K562 (cell line): ENCODE measurements around the gene GANAB. TPM values are rescaled to one million over a fixed set of nuclear protein-coding genes. Genes with fewer than 3 reads are reported as not detected.

ENCODE experiments used
- CCNT2 ChIP-seq: IDR thresholded peaks from 2 replicates; pipeline ENCODE4 v1.6.1; 2011; ENCODE audit warnings: borderline replicate concordance, low read depth, mild to moderate bottlenecking, moderate library complexity, mixed read lengths, low read length; ENCODE audit not compliant: insufficient read length; ENCODE audit errors: extremely low read depth
- COPS2 ChIP-seq: fragments of 450-650 bp; conservative IDR thresholded peaks from 2 replicates; pipeline ENCODE4 v1.6.1; 2016; ENCODE audit warnings: mild to moderate bottlenecking, moderate library complexity
- DMBX1 ChIP-seq: fragments of 250-450 bp; sonication (Bioruptor Pico); IDR thresholded peaks from 2 replicates; pipeline ENCODE4 v1.8.0; 2022; ENCODE audit warnings: inconsistent platforms, mild to moderate bottlenecking, moderate library complexity, borderline replicate concordance
- ERF ChIP-seq: fragments of 450-650 bp; formaldehyde crosslinking; IDR thresholded peaks from 2 replicates; pipeline ENCODE4 v1.4.0; 2020; ENCODE audit warnings: mild to moderate bottlenecking, mixed read lengths
- MIER1 ChIP-seq: fragments of 450-650 bp; IDR thresholded peaks from 2 replicates; pipeline ENCODE4 v1.6.1; 2016; ENCODE audit warnings: antibody characterized with exemption, mild to moderate bottlenecking, low read depth
- MTA1 ChIP-seq: fragments of 450-650 bp; IDR thresholded peaks from 2 replicates; pipeline ENCODE4 v1.6.1; 2017; ENCODE audit warnings: borderline replicate concordance
- NEUROD1 ChIP-seq: fragments of 150-350 bp; IDR thresholded peaks from 2 replicates; pipeline ENCODE4 v1.6.1; 2014; ENCODE audit warnings: borderline replicate concordance, low read length, low read depth; ENCODE audit not compliant: partially characterized antibody
- NRF1 ChIP-seq, 2 experiments: fragments of 450-650 bp; IDR thresholded peaks in 1 of 2; conservative IDR thresholded peaks in 1 of 2; 2 replicates each; pipeline ENCODE4 v1.6.1; 2014; ENCODE audit warnings: mild to moderate bottlenecking in 2 of 2
- PHB ChIP-seq: fragments of 250-450 bp; sonication (Bioruptor Pico); IDR thresholded peaks from 2 replicates; pipeline ENCODE4 v1.5.0; 2021
- PHF21A ChIP-seq: fragments of 450-650 bp; IDR thresholded peaks from 2 replicates; pipeline ENCODE4 v1.6.1; 2017; ENCODE audit warnings: low read depth, borderline replicate concordance
- PHF8 ChIP-seq: fragments of 200-600 bp; sonication (generic); IDR thresholded peaks from 2 replicates; pipeline ENCODE4 v1.6.1; 2012; ENCODE audit warnings: mixed run types, mild to moderate bottlenecking, inconsistent platforms, low read length, moderate library complexity, borderline replicate concordance
- POLR2G ChIP-seq: fragments of 200-400 bp; formaldehyde crosslinking; IDR thresholded peaks from 2 replicates; pipeline ENCODE4 v1.6.1; 2017; ENCODE audit warnings: low read depth, mild to moderate bottlenecking, antibody characterized with exemption, low read length, moderate library complexity
- PPARD ChIP-seq: fragments of 250-450 bp; sonication (Bioruptor Pico); IDR thresholded peaks from 2 replicates; pipeline ENCODE4 v1.8.0; 2022; ENCODE audit warnings: inconsistent platforms, mild to moderate bottlenecking, moderate library complexity
- SRSF7 ChIP-seq: fragments of 200-400 bp; formaldehyde crosslinking; optimal IDR thresholded peaks from 2 replicates; pipeline ENCODE3; 2017; ENCODE audit warnings: mild to moderate bottlenecking, low read depth, low read length
- STAT5B ChIP-seq: fragments of 250-450 bp; sonication (Bioruptor Pico); IDR thresholded peaks from 2 replicates; pipeline ENCODE4 v1.8.0; 2021; ENCODE audit warnings: mild to moderate bottlenecking, inconsistent platforms
- ZBTB8A ChIP-seq: fragments of 450-650 bp; IDR thresholded peaks from 2 replicates; pipeline ENCODE4 v1.6.1; 2018; ENCODE audit warnings: mild to moderate bottlenecking, moderate library complexity; ENCODE audit not compliant: partially characterized antibody
- ZNF133 ChIP-seq: fragments of 250-450 bp; sonication (Bioruptor Pico); IDR thresholded peaks from 2 replicates; pipeline ENCODE4 v1.4.0; 2020; ENCODE audit warnings: mild to moderate bottlenecking
- ZNF174 ChIP-seq: fragments of 250-450 bp; sonication (Bioruptor Pico); IDR thresholded peaks from 2 replicates; pipeline ENCODE4 v1.4.0; 2020; ENCODE audit warnings: mild to moderate bottlenecking
- ZNF316 ChIP-seq: fragments of 450-650 bp; IDR thresholded peaks from 2 replicates; pipeline ENCODE4 v1.6.1; 2016
- ZNF695 ChIP-seq: fragments of 450-650 bp; formaldehyde crosslinking; IDR thresholded peaks from 2 replicates; pipeline ENCODE4 v1.4.0; 2020; ENCODE audit warnings: mild to moderate bottlenecking, moderate library complexity
- ZSCAN32 ChIP-seq: fragments of 450-650 bp; formaldehyde crosslinking; IDR thresholded peaks from 2 replicates; pipeline ENCODE4 v1.4.0; 2020; ENCODE audit warnings: mild to moderate bottlenecking, moderate library complexity
- polyA plus RNA-seq, 8 experiments: library from polyadenylated mRNA; depleted of rRNA in 4 of 8; stranded (reverse) in 5 of 8; unstranded in 3 of 8; fragments of >200 nt; fragmentation: Nextera tagmentation in 2 of 8; fragmentation: Illumina TruSeq in 1 of 8; extraction: Ambion mirVana in 2 of 8; extraction: Trizol in 1 of 8; gene quantifications; 2 replicates each; pipeline versions ENCODE4 v1.2.1 to v1.2.3, GENCODE V29; 2011 to 2014; ENCODE audit warnings: inconsistent platforms in 1 of 8, missing spikeins in 1 of 8
- total RNA-seq, 7 experiments: library from RNA; depleted of rRNA in 6 of 7; stranded (reverse); fragments of >200 nt in 6 of 7; fragmentation: Illumina TruSeq in 2 of 7; extraction: Trizol in 2 of 7; gene quantifications; 2 replicates each; pipeline versions ENCODE4 v1.2.1 to v1.2.3, GENCODE V29; 2011 to 2021; ENCODE audit warnings: low replicate concordance in 1 of 7
- TF ChIP-seq, protein P1 (sequence below): fragments of 450-650 bp; IDR thresholded peaks from 2 replicates; pipeline ENCODE4 v1.6.1; 2018; ENCODE audit not compliant: partially characterized antibody
- TF ChIP-seq, protein P2 (sequence below): sonication (generic); formaldehyde crosslinking; IDR thresholded peaks from 2 replicates; pipeline ENCODE4 v1.5.0; 2020; ENCODE audit warnings: missing genetic modification reagents
- TF ChIP-seq, protein P3 (sequence below): fragments of 450-650 bp; IDR thresholded peaks from 2 replicates; pipeline ENCODE4 v1.6.1; 2017; ENCODE audit warnings: mild to moderate bottlenecking, moderate library complexity

The GANAB gene
- total and polyA plus RNA-seq, 9 of the 15 experiments (the other 6 are each of a cell fraction or from before 2014, with no cell fraction given), result 6.5 to 284 (median 161) TPM

DNA sequence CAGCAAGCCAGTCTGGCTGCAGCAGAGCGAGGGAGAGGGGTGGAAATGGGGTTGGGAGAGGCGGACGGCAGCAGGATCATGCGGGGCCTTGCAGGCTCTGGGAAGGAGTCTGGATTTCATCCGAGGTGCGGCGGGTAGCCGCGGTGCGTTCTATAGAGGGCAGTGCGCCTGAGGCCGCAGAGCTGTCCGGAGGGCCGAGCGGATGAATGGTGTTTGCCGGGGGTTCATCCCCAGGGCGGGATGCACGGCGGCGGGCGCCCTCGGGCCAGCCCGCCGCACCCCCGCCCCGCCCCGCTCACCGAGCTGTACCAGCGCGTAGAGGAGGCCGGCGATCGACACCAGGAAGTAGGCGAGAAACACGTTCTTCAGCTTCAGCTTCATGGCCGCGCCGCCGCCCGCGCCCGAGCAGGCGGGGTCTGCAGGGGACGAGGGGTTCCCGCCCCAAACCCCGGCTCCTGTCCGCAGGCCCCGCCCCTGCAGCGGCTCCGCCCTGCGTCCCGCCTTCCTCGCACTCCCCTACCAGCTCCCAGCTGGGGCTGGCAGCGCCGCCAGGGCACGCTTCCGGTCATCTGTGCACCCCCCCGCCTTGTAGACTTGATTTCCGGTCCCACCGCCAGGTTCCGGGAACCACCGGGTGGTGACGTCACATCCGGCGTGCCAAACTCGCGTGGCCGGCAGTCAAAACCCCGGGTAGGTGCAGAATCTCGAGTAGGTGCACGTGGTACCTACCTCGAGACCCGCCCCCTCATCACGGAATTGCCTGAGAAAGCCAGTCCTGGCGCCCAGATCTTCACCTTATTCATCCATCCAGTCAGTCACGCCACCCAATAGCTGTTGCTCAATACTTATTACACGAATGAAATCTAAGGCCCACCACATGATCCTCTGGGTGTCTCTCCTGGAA lies 24.6 kb downstream of the GANAB start, which contains the start of gene B3GAT3 (continued):
- TF ChIP-seq, protein P1, sequence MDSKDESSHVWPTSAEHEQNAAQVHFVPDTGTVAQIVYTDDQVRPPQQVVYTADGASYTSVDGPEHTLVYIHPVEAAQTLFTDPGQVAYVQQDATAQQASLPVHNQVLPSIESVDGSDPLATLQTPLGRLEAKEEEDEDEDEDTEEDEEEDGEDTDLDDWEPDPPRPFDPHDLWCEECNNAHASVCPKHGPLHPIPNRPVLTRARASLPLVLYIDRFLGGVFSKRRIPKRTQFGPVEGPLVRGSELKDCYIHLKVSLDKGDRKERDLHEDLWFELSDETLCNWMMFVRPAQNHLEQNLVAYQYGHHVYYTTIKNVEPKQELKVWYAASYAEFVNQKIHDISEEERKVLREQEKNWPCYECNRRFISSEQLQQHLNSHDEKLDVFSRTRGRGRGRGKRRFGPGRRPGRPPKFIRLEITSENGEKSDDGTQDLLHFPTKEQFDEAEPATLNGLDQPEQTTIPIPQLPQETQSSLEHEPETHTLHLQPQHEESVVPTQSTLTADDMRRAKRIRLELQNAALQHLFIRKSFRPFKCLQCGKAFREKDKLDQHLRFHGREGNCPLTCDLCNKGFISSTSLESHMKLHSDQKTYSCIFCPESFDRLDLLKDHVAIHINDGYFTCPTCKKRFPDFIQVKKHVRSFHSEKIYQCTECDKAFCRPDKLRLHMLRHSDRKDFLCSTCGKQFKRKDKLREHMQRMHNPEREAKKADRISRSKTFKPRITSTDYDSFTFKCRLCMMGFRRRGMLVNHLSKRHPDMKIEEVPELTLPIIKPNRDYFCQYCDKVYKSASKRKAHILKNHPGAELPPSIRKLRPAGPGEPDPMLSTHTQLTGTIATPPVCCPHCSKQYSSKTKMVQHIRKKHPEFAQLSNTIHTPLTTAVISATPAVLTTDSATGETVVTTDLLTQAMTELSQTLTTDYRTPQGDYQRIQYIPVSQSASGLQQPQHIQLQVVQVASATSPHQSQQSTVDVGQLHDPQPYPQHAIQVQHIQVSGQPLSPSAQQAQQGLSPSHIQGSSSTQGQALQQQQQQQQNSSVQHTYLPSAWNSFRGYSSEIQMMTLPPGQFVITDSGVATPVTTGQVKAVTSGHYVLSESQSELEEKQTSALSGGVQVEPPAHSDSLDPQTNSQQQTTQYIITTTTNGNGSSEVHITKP, result peak; percentile 6
- peak; percentile 75 to 78 for TF ChIP-seq NRF1 (conservative IDR thresholded peaks at IDR 0.05 in 1 of 2, IDR thresholded peaks at IDR 0.05 in 1 of 2)
- TF ChIP-seq CCNT2, result peak; percentile 84
- no peak for TF ChIP-seq ZBTB8A
- TF ChIP-seq, protein P2, sequence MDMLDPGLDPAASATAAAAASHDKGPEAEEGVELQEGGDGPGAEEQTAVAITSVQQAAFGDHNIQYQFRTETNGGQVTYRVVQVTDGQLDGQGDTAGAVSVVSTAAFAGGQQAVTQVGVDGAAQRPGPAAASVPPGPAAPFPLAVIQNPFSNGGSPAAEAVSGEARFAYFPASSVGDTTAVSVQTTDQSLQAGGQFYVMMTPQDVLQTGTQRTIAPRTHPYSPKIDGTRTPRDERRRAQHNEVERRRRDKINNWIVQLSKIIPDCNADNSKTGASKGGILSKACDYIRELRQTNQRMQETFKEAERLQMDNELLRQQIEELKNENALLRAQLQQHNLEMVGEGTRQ (CRISPR knock-in tag), result peak; percentile 69
- no peak for TF ChIP-seq ERF (CRISPR knock-in tag)
- TF ChIP-seq COPS2, result no peak
- TF ChIP-seq DMBX1, result no peak; the same call in 1 of the 2 replicates
- TF ChIP-seq ZNF133 (CRISPR knock-in tag), result no peak
- no peak for TF ChIP-seq STAT5B (CRISPR knock-in tag)
- TF ChIP-seq ZNF695, result no peak
- TF ChIP-seq ZSCAN32 (CRISPR knock-in tag), result no peak
- no peak for TF ChIP-seq SRSF7
- peak; percentile 73 for TF ChIP-seq NEUROD1
- TF ChIP-seq, protein P3, sequence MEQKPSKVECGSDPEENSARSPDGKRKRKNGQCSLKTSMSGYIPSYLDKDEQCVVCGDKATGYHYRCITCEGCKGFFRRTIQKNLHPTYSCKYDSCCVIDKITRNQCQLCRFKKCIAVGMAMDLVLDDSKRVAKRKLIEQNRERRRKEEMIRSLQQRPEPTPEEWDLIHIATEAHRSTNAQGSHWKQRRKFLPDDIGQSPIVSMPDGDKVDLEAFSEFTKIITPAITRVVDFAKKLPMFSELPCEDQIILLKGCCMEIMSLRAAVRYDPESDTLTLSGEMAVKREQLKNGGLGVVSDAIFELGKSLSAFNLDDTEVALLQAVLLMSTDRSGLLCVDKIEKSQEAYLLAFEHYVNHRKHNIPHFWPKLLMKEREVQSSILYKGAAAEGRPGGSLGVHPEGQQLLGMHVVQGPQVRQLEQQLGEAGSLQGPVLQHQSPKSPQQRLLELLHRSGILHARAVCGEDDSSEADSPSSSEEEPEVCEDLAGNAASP, result no peak
- TF ChIP-seq PHF21A, result no peak
- TF ChIP-seq ZNF174 (CRISPR knock-in tag), result no peak
- TF ChIP-seq PHF8, result peak; percentile 49; the same call in 1 of the 2 replicates
- TF ChIP-seq MTA1, result peak; percentile 66; the same call in 1 of the 2 replicates
- 0 out of 2 replicates have a peak, but pooled peaks have one; percentile 42 for TF ChIP-seq PHB (CRISPR knock-in tag)
- peak; percentile 93 for TF ChIP-seq POLR2G
- no peak for TF ChIP-seq ZNF316
- no peak for TF ChIP-seq PPARD
- no peak for TF ChIP-seq MIER1
